Activated T-cell treated with anti-CD3 and anti-CD28 coated beads, Interleukin-2, amount 50 U/mL, for 4 hours (primary cell): ENCODE results near the gene CUL1. TPM values are rescaled to one million over a fixed set of nuclear protein-coding genes. Genes with fewer than 3 reads are reported as not detected.

Source experiments
- ATAC-seq, 2 donors: fragments of 200-7000 bp; cut with Tn5 transposase; one replicate each; pipeline ENCODE4 v1.10.0; 2021
- DNase-seq: peaks from one replicate; pipeline ENCODE4 v3.0.0-alpha.2; 2020
- H3K27me3 Mint-ChIP-seq: one replicate; pipeline ENCODE4 v1.8.0; 2021; ENCODE audit warnings: low read depth, mixed read lengths
- H3K36me3 Mint-ChIP-seq: one replicate; pipeline ENCODE4 v1.8.0; 2022; ENCODE audit warnings: mixed read lengths; ENCODE audit not compliant: insufficient read depth
- H3K4me1 Mint-ChIP-seq: one replicate; pipeline ENCODE4 v1.8.0; 2021; ENCODE audit warnings: low read depth, mixed read lengths
- H3K4me3 Mint-ChIP-seq: one replicate; pipeline ENCODE4 v1.8.0; 2021; ENCODE audit warnings: mild to moderate bottlenecking, moderate library complexity, mixed read lengths
- H3K9me3 Mint-ChIP-seq: one replicate; pipeline ENCODE4 v1.8.0; 2021; ENCODE audit warnings: mixed read lengths
- total RNA-seq, 3 donors: library from RNA; stranded (reverse); gene quantifications; one replicate each; pipeline ENCODE4 v1.2.1, GENCODE V29; 2021

Gene CUL1
- total RNA-seq, 3 donors from 2014 or later, result 75.2 to 83.7 (median 75.4) TPM

DNA sequence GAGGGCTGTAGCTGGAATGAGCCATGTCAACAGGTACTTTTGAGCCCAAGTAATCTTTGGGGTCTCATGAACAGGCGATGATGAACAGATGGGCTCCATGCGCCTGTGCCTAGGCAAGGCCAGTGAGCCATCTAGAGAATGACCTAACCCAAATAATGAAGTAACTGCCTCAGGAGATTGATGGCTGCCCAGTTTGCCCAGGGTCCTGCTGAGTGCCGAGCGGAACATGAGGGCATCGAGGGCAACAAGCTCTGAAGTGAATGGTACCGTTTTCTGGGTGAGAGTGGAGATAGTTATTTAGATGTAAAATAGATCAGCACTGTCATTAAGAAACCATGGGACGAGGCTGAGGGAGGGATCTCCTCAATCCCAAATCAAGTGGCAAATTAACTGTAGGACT lies 107.5 kb downstream of the CUL1 start:
- no peak for ATAC-seq
- no peak for DNase-seq
- no peaks in the 10 kb centered on the region for H3K4me1 Mint-ChIP-seq
- H3K4me3 Mint-ChIP-seq, result no peak overlapping the region
- H3K36me3 Mint-ChIP-seq, result peaks cover 34% of the 10 kb centered on the region
- H3K9me3 Mint-ChIP-seq, result no peaks in the 10 kb centered on the region
- H3K27me3 Mint-ChIP-seq, result no peaks in the 10 kb centered on the region

DNA sequence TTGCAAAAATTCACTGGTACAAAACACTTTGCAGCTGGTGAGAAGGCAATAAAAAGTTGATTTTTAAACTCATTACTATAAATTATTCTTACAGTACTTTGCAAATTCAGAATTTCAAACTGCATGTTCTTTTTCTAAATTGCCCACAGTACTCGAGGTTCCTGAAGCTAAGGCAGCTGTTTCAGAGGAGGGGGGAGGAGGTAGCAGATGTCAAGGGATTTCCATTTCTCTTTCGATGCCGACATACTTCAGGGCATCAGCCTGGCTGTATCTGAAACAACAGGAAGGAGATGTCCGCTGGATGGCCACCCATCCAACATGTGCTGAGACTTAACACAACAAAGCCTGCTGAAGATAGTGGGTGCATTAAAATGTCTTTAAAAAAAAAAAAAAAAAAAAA lies 108.7 kb downstream of the CUL1 start:
- ATAC-seq (no peak), DNase-seq (no peak)
- Mint-ChIP-seq H3K36me3 (peaks cover 40% of the 10 kb centered on the region), H3K9me3 (no peaks in the 10 kb centered on the region), H3K4me1 (no peaks in the 10 kb centered on the region), H3K27me3 (no peaks in the 10 kb centered on the region), H3K4me3 (no peak overlapping the region)

DNA sequence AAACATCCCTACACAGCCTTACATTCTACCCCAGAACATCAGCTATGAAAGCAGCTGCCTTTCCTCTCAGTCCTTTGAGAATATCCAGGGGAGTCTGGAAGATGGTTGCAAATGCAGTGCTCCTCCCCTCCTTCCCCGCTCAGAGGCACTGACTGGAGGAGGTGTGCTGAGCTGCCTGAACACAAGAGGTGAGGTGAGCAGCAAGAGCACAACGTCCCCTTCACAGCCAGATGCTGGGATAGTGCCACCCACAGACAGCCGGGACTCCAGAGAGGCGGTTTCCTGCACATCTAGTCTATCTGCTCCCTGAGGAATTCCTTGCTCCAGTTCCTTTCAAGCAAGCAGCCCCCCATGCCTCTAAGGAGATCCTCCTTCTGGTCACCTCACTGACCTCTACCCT lies 111.2 kb downstream of the CUL1 start:
- no peak for DNase-seq
- no peak overlapping the region for H3K4me3 Mint-ChIP-seq
- H3K9me3 Mint-ChIP-seq, result no peaks in the 10 kb centered on the region
- H3K27me3 Mint-ChIP-seq, result no peaks in the 10 kb centered on the region
- peaks cover 8% of the 10 kb centered on the region for H3K4me1 Mint-ChIP-seq
- H3K36me3 Mint-ChIP-seq, result peaks cover 56% of the 10 kb centered on the region
- ATAC-seq, result no peak

DNA sequence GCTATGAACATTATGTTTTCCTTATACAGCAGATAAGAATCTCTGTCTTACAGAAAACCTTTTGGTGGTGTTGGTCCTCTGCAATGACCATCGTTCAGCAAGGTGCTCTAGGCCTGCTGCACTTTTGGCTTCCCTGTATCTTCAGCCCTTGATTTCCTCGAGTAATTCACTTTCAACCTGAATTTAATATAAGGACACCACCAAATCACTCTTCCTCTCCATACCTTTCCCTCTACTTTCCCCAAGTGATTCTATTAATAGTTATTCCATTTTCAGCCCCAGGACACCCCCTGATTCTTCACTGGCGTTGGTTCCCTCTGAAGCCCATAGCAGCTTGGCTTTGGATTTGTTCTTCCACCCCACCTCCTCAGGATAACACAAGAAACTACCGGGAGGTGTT lies 113.2 kb downstream of the CUL1 start:
- H3K36me3 Mint-ChIP-seq, result peaks cover 51% of the 10 kb centered on the region
- no peak for ATAC-seq
- DNase-seq, result no peak
- no peaks in the 10 kb centered on the region for H3K27me3 Mint-ChIP-seq
- no peaks in the 10 kb centered on the region for H3K9me3 Mint-ChIP-seq
- H3K4me3 Mint-ChIP-seq, result no peak overlapping the region
- H3K4me1 Mint-ChIP-seq, result peaks cover 8% of the 10 kb centered on the region

DNA sequence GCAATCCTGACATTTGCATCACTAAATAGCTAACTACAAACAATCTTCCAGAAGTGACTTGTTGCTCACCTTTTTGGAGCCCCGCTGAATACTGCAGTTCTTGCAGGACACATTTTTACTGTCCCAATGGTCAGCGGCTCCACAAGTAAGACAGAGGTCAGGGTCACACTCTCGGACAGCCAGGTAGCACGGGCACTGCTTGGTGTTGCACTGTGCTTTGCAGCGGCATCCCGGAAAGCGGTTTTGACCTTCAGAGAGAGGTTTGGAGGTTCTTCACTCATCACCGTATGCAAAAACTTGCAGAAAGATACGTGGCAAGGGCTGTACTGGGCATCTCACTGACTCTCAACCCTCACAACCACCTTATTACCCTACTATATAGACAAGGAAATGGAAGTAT lies 115.2 kb downstream of the CUL1 start:
- DNase-seq, result no peak
- ATAC-seq, result no peak
- Mint-ChIP-seq H3K9me3 (no peaks in the 10 kb centered on the region), H3K4me3 (no peak overlapping the region), H3K36me3 (peaks cover 58% of the 10 kb centered on the region), H3K27me3 (no peaks in the 10 kb centered on the region), H3K4me1 (peaks cover 8% of the 10 kb centered on the region)

DNA sequence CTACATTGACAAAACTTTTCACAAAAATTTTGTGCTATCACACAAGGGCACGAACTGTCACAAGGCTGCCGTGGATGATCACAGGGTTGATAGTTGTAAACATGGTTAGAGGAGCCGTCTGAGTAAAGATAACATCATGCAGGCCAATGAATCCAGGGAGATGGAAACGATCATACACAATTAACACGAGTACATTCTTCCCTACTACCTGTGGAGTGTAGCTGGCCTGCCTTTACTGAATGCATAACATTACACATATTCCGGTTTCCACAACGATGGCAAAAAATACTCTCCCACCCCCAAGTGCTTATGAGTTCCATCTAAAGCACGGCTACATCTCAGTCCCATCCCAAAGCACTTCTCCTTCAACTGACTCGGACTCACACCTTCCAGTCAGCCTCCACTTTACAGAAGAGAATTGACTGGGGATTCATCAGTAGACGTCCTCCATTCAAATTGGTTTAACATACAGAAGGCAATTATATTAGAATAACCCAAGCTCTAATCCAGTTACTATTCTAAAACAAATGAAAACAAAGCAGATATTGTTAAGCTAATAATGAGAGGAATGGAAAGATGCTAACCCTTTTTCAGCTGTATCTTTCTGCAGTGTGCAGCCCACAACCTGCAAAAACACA lies 116.3 kb downstream of the CUL1 start:
- Mint-ChIP-seq H3K36me3 (peaks cover 53% of the 10 kb centered on the region), H3K9me3 (no peaks in the 10 kb centered on the region), H3K4me3 (no peak overlapping the region), H3K4me1 (peaks cover 8% of the 10 kb centered on the region), H3K27me3 (no peaks in the 10 kb centered on the region)
- DNase-seq (no peak), ATAC-seq (no peak)

DNA sequence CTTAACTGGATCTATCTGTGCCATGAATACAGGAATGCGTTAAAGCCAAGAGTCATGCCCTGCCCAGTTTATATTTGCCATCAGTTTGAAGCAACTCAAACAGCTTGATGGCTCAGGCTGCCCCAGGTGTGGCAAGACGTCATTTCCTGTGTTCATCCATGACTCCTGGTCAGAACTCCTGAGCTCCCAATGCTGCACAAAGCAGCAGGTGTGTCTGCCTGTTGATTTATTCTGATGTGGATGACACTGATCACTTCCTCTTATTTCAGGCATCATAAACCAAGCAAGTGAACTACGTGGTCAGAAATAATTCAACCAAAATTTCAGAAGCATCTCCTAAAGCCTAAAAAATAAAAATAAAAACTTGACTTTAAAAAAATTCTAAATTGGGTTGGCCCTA lies 116.9 kb downstream of the CUL1 start:
- Mint-ChIP-seq H3K4me3 (no peak overlapping the region), H3K27me3 (no peaks in the 10 kb centered on the region), H3K36me3 (peaks cover 49% of the 10 kb centered on the region), H3K4me1 (peaks cover 8% of the 10 kb centered on the region), H3K9me3 (no peaks in the 10 kb centered on the region)
- DNase-seq, result no peak
- no peak for ATAC-seq

DNA sequence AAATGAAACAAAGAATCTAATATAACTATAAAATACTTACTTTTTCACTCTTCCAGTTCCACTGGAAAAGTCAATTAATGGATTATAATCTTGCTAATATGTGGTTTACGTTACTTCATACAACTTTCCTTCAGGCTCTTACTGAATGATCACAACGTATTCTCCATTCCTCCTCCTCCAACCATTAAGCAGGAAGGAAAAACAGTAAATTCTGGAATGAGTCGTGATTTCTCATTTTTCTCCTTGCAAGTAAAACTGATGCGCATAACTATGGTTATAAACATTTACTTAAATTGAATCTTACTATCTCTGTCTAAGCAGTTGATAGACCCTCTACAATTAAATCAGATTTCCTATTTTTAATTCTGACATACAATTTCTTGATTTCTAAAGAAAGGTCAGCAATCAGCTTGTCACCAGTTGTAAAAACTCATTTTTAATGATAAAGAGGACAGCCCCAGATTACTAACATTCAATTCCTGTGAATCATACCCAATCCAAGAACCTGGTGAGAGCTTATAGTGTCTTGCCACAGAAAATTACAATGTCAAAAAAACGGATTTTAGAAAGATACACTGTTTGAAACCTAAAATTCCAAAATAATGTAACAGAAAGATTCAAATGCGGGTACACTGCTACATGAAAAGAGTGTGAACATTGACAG lies 121.1 kb downstream of the CUL1 start:
- Mint-ChIP-seq H3K36me3 (peaks cover 30% of the 10 kb centered on the region), H3K4me3 (no peak overlapping the region), H3K4me1 (no peaks in the 10 kb centered on the region), H3K9me3 (no peaks in the 10 kb centered on the region), H3K27me3 (no peaks in the 10 kb centered on the region)
- no peak for DNase-seq
- ATAC-seq, result no peak

DNA sequence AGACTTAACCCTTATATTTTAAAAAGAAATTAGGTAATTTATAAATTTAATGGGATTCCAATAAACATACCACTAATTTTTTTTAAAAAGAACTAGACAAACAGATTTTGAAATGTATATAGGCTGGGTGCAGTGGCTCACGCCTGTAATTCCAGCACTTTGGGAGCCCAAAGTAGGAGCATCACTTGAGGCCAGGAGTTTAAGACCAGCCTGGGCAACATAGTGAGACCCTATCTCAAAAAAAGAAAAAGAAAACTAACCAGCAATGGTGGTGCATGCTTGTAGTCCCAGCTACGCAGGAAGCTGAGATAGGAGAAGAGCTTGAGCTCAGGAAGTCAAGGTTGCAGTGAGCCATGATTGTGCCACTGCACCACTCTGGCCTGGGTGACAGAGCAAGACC lies 122.7 kb downstream of the CUL1 start:
- peaks cover 41% of the 10 kb centered on the region for H3K36me3 Mint-ChIP-seq
- DNase-seq (no peak), ATAC-seq (no peak)
- H3K27me3 Mint-ChIP-seq, result no peaks in the 10 kb centered on the region
- no peaks in the 10 kb centered on the region for H3K4me1 Mint-ChIP-seq
- no peaks in the 10 kb centered on the region for H3K9me3 Mint-ChIP-seq
- H3K4me3 Mint-ChIP-seq, result no peak overlapping the region

DNA sequence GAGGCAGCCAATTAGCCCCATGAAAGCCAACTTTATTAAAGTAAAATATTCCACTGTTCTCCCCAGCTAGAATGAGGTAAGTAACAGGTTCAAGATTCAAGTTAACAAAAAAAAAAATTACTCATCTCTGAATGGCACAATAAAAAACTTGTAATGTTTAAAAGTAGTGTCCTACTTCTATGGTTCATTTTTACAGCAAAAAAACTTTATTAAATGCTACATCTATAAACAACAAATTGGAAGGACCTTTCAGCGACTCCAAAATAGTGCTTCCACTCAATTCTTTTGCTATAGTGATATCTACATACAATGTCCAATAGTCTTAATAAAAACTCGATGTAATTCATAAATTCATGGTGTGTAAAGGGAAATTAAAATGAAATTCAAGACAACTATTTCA lies 126.2 kb downstream of the CUL1 start:
- H3K4me3 Mint-ChIP-seq, result no peak overlapping the region
- H3K4me1 Mint-ChIP-seq, result no peaks in the 10 kb centered on the region
- no peaks in the 10 kb centered on the region for H3K9me3 Mint-ChIP-seq
- peaks cover 28% of the 10 kb centered on the region for H3K36me3 Mint-ChIP-seq
- H3K27me3 Mint-ChIP-seq, result no peaks in the 10 kb centered on the region
- no peak for DNase-seq
- ATAC-seq, result no peak

DNA sequence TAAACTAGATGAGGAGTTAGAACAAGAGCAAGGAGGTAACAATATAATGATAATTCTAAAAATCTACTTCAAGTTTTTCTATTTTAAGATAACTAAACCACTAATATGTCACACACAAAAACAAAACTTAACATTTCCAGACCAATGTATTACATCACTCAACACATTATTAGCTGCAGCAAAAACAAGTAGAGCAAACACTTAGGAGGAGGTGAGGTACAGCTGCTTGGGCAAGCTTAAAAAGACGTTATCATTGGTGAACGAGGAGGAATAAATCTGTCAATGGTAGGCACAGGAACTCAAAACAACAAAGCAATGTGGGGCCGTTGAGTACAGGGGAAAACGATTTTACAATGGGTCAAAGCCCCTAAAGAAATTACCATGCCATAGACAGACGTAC lies 126.6 kb downstream of the CUL1 start:
- H3K36me3 Mint-ChIP-seq, result peaks cover 32% of the 10 kb centered on the region
- H3K9me3 Mint-ChIP-seq, result no peaks in the 10 kb centered on the region
- no peak overlapping the region for H3K4me3 Mint-ChIP-seq
- H3K27me3 Mint-ChIP-seq, result no peaks in the 10 kb centered on the region
- DNase-seq (no peak), ATAC-seq (no peak)
- H3K4me1 Mint-ChIP-seq, result no peaks in the 10 kb centered on the region

DNA sequence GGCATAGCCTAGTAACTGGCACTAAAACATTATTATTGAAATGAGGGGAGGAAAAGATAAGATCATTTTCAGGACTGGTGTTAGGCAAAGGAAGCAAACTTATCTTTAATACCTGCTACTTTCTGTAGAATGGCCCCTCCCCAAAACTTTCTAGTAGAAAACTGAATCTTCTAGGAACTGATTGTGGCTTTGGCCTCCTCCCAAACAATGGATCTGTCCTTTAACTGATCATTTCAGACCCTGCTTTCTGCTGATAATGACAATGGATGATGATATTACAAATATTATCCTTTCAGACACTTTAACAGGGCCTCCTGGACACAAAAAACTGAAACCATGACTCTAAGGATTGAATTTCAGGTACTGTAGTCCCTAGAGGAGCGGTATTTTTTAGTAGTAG lies 130.3 kb downstream of the CUL1 start:
- Mint-ChIP-seq H3K9me3 (no peaks in the 10 kb centered on the region), H3K4me3 (no peak overlapping the region), H3K27me3 (no peaks in the 10 kb centered on the region), H3K36me3 (peaks cover 42% of the 10 kb centered on the region), H3K4me1 (no peaks in the 10 kb centered on the region)
- DNase-seq (no peak), ATAC-seq (no peak)

DNA sequence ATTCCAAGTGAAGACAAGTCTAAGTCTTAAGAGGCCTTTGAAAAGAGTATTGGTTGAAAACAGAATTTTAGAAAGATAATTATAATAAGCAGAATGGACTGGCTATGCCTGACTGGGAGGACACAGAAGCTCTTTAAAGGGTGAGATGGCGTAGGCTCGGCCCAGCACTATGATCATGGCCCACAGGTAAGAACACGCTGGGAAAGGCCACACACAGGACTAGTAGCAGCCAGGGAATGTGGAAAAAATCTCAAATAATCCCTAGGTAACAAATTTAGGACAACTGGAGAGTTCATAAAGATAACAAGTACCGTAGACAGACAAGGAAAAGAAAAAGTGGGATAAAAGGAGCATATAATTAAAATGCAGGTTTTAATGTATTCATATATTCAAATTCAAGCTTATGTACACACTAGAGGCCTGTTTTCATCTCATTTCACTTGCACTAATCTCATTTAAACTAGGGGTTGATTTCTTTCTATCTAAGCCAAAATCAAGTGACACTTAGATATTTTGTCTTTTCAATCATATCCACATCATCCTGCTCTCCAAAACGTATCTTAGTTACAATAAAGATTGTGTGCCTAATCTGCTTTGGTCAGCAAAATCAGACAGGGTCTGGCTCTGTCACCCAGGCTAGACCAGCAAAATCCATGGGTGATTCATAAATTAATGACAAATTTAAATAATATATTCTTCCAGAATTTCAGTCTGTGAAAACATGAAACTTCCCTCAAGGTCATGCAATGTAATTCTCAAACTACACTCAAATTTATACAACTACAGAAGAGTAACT lies 132.4 kb downstream of the CUL1 start:
- Mint-ChIP-seq H3K4me3 (no peak overlapping the region), H3K27me3 (no peaks in the 10 kb centered on the region), H3K36me3 (peaks cover 39% of the 10 kb centered on the region), H3K4me1 (peaks cover 3% of the 10 kb centered on the region), H3K9me3 (no peaks in the 10 kb centered on the region)
- DNase-seq (no peak), ATAC-seq (no peak)

DNA sequence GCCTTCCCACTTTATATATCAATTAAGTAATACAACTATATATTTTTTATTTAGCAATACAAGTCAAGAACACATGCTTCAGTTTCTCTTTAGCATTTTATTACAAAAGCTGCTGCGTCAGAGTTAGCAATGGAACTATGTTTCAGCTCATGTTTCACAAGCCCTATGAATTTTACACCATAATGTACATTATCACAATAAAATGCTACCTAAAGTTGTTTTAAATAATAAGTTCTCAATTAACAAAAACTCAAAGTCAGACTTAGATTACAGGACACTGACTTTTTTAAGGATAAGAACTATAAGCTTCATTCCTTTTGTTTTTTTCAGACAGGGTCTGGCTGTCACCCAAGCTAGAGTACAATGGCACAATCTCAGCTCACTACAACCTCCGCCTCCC lies 133.1 kb downstream of the CUL1 start:
- H3K27me3 Mint-ChIP-seq, result no peaks in the 10 kb centered on the region
- H3K4me1 Mint-ChIP-seq, result peaks cover 3% of the 10 kb centered on the region
- H3K9me3 Mint-ChIP-seq, result no peaks in the 10 kb centered on the region
- H3K36me3 Mint-ChIP-seq, result peaks cover 42% of the 10 kb centered on the region
- ATAC-seq (no peak), DNase-seq (no peak)
- H3K4me3 Mint-ChIP-seq, result no peak overlapping the region

DNA sequence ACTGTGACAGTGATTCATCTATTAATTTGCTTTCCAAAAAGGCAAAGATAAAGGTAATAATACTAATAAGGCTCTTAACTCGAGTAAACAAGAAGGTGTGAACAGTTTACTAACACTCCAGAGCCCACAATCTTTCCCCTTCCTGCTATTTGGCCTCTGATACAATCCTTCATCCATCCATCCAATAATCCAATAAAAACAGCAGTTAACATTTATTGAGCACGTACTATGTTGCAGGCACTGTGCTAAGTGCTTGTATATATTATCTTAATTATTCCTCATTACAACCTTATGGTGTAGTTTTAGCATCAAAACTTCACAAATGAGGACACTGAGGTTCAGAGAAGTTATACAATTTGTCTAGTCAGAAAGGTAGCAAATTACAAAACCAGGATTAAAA lies 135.9 kb downstream of the CUL1 start:
- Mint-ChIP-seq H3K27me3 (no peaks in the 10 kb centered on the region), H3K4me1 (peaks cover 23% of the 10 kb centered on the region), H3K9me3 (no peaks in the 10 kb centered on the region), H3K4me3 (no peak overlapping the region), H3K36me3 (peaks cover 55% of the 10 kb centered on the region)
- ATAC-seq (no peak), DNase-seq (no peak)
